ENCODE results near the gene EPYC. TPM values are rescaled to one million over a fixed set of nuclear protein-coding genes. Genes with fewer than 3 reads are reported as not detected.

EPYC gene
- total and polyA plus RNA-seq, 2 of the 4 experiments (the other 2 are of a cell fraction) = not detected

DNA sequence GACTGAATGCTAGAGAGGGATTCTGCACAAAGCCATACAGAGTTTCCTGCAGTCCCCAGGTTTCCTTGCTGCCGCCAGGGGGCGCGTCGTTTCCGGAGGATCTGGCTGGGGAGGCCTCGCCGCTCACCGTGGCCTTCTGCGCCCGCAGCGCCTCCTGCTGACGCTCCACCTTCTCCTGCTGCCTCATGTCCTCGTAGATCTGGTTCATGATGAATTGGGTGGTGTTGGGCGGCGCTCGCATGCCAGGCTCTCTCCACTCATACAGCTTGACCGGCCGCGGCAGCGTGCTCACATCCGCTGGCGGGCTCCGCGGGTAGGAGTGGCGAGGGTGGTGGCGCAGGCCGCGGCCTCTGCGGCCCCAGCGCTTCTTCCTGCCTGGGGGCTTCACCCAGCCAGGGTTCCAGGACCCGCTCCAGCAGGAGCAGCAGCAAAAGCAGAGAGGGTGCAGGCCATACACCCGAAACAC, 50.8 kb downstream of the EPYC start:
- H3K23ac ChIP-seq (ENCODE audit: low read depth, low read length) = no peak overlapping the region
- no peak overlapping the region for H3K14ac ChIP-seq (replicated peaks; ENCODE audit: low read depth, low read length)
- H2BK20ac ChIP-seq (ENCODE audit: low read depth, low read length) = no peak overlapping the region
- ATAC-seq (ENCODE audit: low read depth) (no peak), DNase-seq (no peak)
- H4K91ac ChIP-seq (ENCODE audit: insufficient read depth, low read depth, low read length) = no peak overlapping the region
- no peak overlapping the region for H3K4me2 ChIP-seq (ENCODE audit: low read depth, low read length)
- H3K9ac ChIP-seq (ENCODE audit: low read depth, low read length) = no peak overlapping the region
- no peak overlapping the region for H3K4ac ChIP-seq (ENCODE audit: low read depth, low read length)
- H3K4me1 ChIP-seq (ENCODE audit: control insufficient read depth, insufficient read depth, low read length) = no peaks in the 10 kb centered on the region
- in situ Hi-C loops (cut with MboI; ENCODE audit: low sequenced_read_pairs) = loop anchor here (25.0 kb wide), 1 partner anchor 1683 kb away; no protein-coding TSS in a partner anchor
- no peak overlapping the region for H3K4me3 ChIP-seq (ENCODE audit: insufficient read depth, low read depth, low read length)
- H3K36me3 ChIP-seq (ENCODE audit: control insufficient read depth, insufficient read depth, low read length) = no peaks in the 10 kb centered on the region
- no peaks in the 10 kb centered on the region for H3K79me1 ChIP-seq (ENCODE audit: low read depth in 1 of 2, low read length in 2 of 2)
- H2AFZ ChIP-seq (replicated peaks; ENCODE audit: low read length, poor library complexity) = no peak overlapping the region
- H3K18ac ChIP-seq (ENCODE audit: low read depth, low read length) = no peak overlapping the region
- no peaks in the 10 kb centered on the region for H4K20me1 ChIP-seq (ENCODE audit: insufficient read depth, low read length)
- TF ChIP-seq RCOR1 (IDR thresholded peaks at IDR 0.05; ENCODE audit: insufficient replicate concordance, low read length) (no peak), FOS (IDR thresholded peaks at IDR 0.05; ENCODE audit: low read depth, low read length) (no peak), RFX5 (IDR thresholded peaks at IDR 0.05; ENCODE audit: low read depth, low read length) (no peak), MAZ (IDR thresholded peaks at IDR 0.05; ENCODE audit: borderline replicate concordance, low read depth, low read length) (no peak), RAD21 (IDR thresholded peaks at IDR 0.05; ENCODE audit: low read length) (no peak), BHLHE40 (IDR thresholded peaks at IDR 0.05; ENCODE audit: low read depth, low read length) (no peak)
- TF ChIP-seq, protein P1, sequence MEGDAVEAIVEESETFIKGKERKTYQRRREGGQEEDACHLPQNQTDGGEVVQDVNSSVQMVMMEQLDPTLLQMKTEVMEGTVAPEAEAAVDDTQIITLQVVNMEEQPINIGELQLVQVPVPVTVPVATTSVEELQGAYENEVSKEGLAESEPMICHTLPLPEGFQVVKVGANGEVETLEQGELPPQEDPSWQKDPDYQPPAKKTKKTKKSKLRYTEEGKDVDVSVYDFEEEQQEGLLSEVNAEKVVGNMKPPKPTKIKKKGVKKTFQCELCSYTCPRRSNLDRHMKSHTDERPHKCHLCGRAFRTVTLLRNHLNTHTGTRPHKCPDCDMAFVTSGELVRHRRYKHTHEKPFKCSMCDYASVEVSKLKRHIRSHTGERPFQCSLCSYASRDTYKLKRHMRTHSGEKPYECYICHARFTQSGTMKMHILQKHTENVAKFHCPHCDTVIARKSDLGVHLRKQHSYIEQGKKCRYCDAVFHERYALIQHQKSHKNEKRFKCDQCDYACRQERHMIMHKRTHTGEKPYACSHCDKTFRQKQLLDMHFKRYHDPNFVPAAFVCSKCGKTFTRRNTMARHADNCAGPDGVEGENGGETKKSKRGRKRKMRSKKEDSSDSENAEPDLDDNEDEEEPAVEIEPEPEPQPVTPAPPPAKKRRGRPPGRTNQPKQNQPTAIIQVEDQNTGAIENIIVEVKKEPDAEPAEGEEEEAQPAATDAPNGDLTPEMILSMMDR (conservative IDR thresholded peaks at IDR 0.05; ENCODE audit: low read depth, low read length) = no peak
- TF ChIP-seq, protein P2, sequence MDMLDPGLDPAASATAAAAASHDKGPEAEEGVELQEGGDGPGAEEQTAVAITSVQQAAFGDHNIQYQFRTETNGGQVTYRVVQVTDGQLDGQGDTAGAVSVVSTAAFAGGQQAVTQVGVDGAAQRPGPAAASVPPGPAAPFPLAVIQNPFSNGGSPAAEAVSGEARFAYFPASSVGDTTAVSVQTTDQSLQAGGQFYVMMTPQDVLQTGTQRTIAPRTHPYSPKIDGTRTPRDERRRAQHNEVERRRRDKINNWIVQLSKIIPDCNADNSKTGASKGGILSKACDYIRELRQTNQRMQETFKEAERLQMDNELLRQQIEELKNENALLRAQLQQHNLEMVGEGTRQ (IDR thresholded peaks at IDR 0.05; ENCODE audit: low read depth, low read length) = no peak
- ChIA-PET POLR2A (ENCODE audit: unreplicated experiment) (no interaction called here), CTCF (no interaction called here)
- no peak overlapping the region for H3K27ac ChIP-seq (ENCODE audit: insufficient read depth, low read length)
- no peak overlapping the region for H2AK5ac ChIP-seq (ENCODE audit: low read depth, low read length)
- no peak overlapping the region for H3K56ac ChIP-seq (ENCODE audit: extremely low read depth, insufficient read depth, low read length)
- 95% methylated on average over 10 of the region's 32 CpGs; no CpG with 5 or more reads in 1 of the 2 experiments for WGBS, 2 experiments (ENCODE audit: extremely low coverage in 2 of 2, insufficient read length in 1 of 2)
- no TSS peak for BruUV-seq (replicated peaks)
- no peak overlapping the region for H2BK120ac ChIP-seq (ENCODE audit: low read depth, low read length)
- H3K9me3 ChIP-seq (ENCODE audit: control insufficient read depth, insufficient read depth, low read length) = no peaks in the 10 kb centered on the region
- dilution Hi-C loops (cut with HindIII; ENCODE audit: low sequenced_read_pairs, unreplicated experiment) = no loop called here
- H4K5ac ChIP-seq (ENCODE audit: low read depth, low read length) = no peak overlapping the region
- no peak overlapping the region for H4K8ac ChIP-seq (ENCODE audit: low read depth in 2 of 2, low read length in 2 of 2)
- H3K27me3 ChIP-seq (ENCODE audit: control insufficient read depth, insufficient read depth, low read length) = no peaks in the 10 kb centered on the region
- H2BK5ac ChIP-seq (ENCODE audit: low read depth, low read length, poor library complexity, severe bottlenecking) = no peak overlapping the region
- H2AK9ac ChIP-seq (replicated peaks; ENCODE audit: low read depth, low read length, poor library complexity) = no peak overlapping the region
- H2BK15ac ChIP-seq (ENCODE audit: low read depth, low read length) = no peak overlapping the region
- intact Hi-C loops (cut with micrococcal nuclease) = no loop called here
- no peaks in the 10 kb centered on the region for H3K9me1 ChIP-seq (ENCODE audit: insufficient read depth, low read length)

Measured in IMR-90 (cell line).